BE2C (cell line): Measurements from ENCODE around the gene RNASET2.
"Not testable (repeated sequence)": the region's sequence is repeated elsewhere in the genome, so short reads cannot be mapped to it uniquely, and the experiment has no call there.

ENCODE experiments used
- DNase-seq: peaks from one replicate; pipeline ENCODE4 v3.0.0-alpha.2; 2020
- H3K27me3 ChIP-seq: fragments of 250-450 bp; sonication (Bioruptor Pico); 2 replicates; pipeline ENCODE4 v1.5.1; 2020; ENCODE audit warnings: mild to moderate bottlenecking
- H3K36me3 ChIP-seq: fragments of 250-450 bp; sonication (Bioruptor Pico); 2 replicates; pipeline ENCODE4 v1.5.1; 2020; ENCODE audit warnings: mild to moderate bottlenecking
- H3K4me1 ChIP-seq: fragments of 250-450 bp; sonication (Bioruptor Pico); 2 replicates; pipeline ENCODE4 v1.5.1; 2020
- H3K4me3 ChIP-seq: 2 replicates; pipeline ENCODE4 v1.5.1; 2011; ENCODE audit warnings: low read depth, low read length
- H3K9me3 ChIP-seq: fragments of 250-450 bp; sonication (Bioruptor Pico); 2 replicates; pipeline ENCODE4 v1.5.1; 2020
- CTCF ChIP-seq: IDR thresholded peaks from 2 replicates; pipeline ENCODE4 v1.5.1; 2012; ENCODE audit warnings: mild to moderate bottlenecking, low read depth, low read length

Gene RNASET2

DNA sequence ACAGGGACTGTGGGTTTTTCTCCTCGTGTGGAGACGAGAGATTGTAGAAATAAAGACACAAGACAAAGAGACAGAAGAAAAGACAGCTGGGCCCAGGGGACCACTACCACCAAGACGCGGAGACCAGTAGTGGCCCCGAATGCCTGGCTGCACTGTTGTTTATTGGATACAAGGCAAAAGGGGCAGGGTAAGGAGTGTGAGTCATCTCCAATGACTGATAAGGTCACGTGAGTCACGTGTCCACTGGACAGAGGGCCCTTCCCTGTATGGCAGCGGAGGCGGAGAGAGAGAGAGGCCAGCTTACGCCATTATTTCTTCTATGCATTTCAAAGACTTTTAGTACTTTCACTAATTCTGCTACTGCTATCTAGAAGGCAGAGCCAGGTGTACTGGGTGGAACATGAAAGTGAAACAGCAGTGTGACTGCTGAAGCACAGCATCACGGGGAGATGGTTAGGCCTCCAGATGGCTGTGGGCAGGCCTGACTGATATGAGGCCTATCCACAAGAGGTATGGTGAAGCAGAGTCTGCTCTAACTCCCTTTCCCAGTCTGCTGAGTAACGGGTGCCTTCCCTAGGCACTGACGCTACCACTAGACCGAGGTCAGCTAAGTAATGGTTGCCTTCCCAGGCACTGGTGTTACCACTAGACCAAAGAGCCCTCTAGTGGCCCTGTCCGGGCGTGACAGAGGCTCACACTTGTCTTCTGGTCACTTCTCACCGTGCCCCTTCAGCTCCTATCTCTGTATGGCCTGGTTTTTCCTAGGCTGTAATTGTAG, 5.3 kb downstream of the RNASET2 start:
- H3K9me3 ChIP-seq, H3K27me3 ChIP-seq, H3K4me1 ChIP-seq, H3K36me3 ChIP-seq: not testable (repeated sequence)
- peak; percentile 91 for DNase-seq
- peak overlapping the region; percentile 54 for H3K4me3 ChIP-seq
- peak; percentile 82 for TF ChIP-seq CTCF

DNA sequence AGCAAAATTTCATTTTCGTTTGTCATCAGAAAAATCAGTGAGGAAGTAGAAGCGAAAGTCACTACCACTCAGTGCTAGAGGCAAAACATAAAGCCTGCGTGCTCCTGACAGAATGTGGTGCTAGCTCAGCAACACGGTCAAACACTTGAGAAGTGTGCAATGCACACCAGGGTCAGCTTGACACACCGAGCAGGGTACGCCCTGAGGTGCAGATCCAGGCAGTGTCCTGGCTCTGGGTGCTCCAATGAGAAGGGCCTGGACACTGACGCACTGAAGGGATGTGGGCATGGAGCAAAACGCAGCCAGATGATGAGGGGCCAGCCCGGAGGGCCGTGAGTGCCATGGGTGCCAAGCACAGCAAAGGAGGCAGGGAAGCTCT, 5.9 kb downstream of the RNASET2 start:
- H3K4me1 ChIP-seq: peaks cover 4% of the 10 kb centered on the region
- no peak for TF ChIP-seq CTCF
- H3K36me3 ChIP-seq: 0 out of 2 replicates have a peak, but pooled peaks cover 2% of the 10 kb centered on the region
- no peaks in the 10 kb centered on the region for H3K27me3 ChIP-seq
- no peaks in the 10 kb centered on the region for H3K9me3 ChIP-seq
- no peak overlapping the region; the same call in 1 of the 2 replicates for H3K4me3 ChIP-seq
- DNase-seq: no peak

GRCh38 chr6:166949528-166950442, 6.6 kb downstream of the RNASET2 start:
- DNase-seq: no peak
- H3K9me3 ChIP-seq: no peaks in the 10 kb centered on the region
- H3K4me3 ChIP-seq: no peak overlapping the region
- H3K4me1 ChIP-seq: peaks cover 4% of the 10 kb centered on the region
- TF ChIP-seq CTCF: no peak
- H3K36me3 ChIP-seq: 0 out of 2 replicates have a peak, but pooled peaks cover 2% of the 10 kb centered on the region
- H3K27me3 ChIP-seq: no peaks in the 10 kb centered on the region

- H3K4me3 ChIP-seq, DNase-seq, H3K9me3 ChIP-seq, H3K36me3 ChIP-seq, H3K4me1 ChIP-seq, H3K27me3 ChIP-seq: not testable (repeated sequence)
Measured at GRCh38 chr6:166948724-166949123, 7.6 kb downstream of the RNASET2 start.

GRCh38 chr6:166947251-166947650, 9.1 kb downstream of the RNASET2 start:
- H3K4me1 ChIP-seq: peaks cover 17% of the 10 kb centered on the region
- H3K9me3 ChIP-seq: no peaks in the 10 kb centered on the region
- no peak for TF ChIP-seq CTCF
- H3K4me3 ChIP-seq: no peak overlapping the region
- DNase-seq: no peak
- H3K36me3 ChIP-seq: 0 out of 2 replicates have a peak, but pooled peaks cover 2% of the 10 kb centered on the region
- H3K27me3 ChIP-seq: no peaks in the 10 kb centered on the region

GRCh38 chr6:166946125-166946524, 10.2 kb downstream of the RNASET2 start:
- TF ChIP-seq CTCF: no peak
- H3K36me3 ChIP-seq: 0 out of 2 replicates have a peak, but pooled peaks cover 2% of the 10 kb centered on the region
- H3K27me3 ChIP-seq: no peaks in the 10 kb centered on the region

More at GRCh38 chr6:166946125-166946524, 10.2 kb downstream of the RNASET2 start:
- no peaks in the 10 kb centered on the region for H3K9me3 ChIP-seq
- peaks cover 17% of the 10 kb centered on the region for H3K4me1 ChIP-seq
- peak; percentile 69 for DNase-seq
- no peak overlapping the region for H3K4me3 ChIP-seq
